SK-N-SH treated with all-trans-retinoic acid at 6 μM for 48 hours (cell line): ENCODE data around the gene FNDC3B.

Experiments used
- ARNTL ChIP-seq: fragments of 450-650 bp; formaldehyde crosslinking; IDR thresholded peaks from 2 replicates; pipeline ENCODE4 v1.5.0; 2020; ENCODE audit warnings: low read depth, mild to moderate bottlenecking, moderate library complexity, borderline replicate concordance
- BACH2 ChIP-seq: fragments of 250-450 bp; sonication (Bioruptor Pico); IDR thresholded peaks from 2 replicates; pipeline ENCODE4 v1.9.0; 2021; ENCODE audit warnings: mild to moderate bottlenecking, borderline replicate concordance
- ESRRG ChIP-seq: fragments of 250-450 bp; sonication (Bioruptor Pico); IDR thresholded peaks from 2 replicates; pipeline ENCODE4 v1.6.1; 2021; ENCODE audit warnings: mild to moderate bottlenecking
- PPARA ChIP-seq: fragments of 250-450 bp; sonication (Bioruptor Pico); IDR thresholded peaks from 2 replicates; pipeline ENCODE4 v1.5.0; 2020; ENCODE audit warnings: mild to moderate bottlenecking, borderline replicate concordance
- RARB ChIP-seq: fragments of 250-450 bp; sonication (Bioruptor Pico); IDR thresholded peaks from 2 replicates; pipeline ENCODE4 v1.8.0; 2021; ENCODE audit warnings: mild to moderate bottlenecking, moderate library complexity
- SNAI2 ChIP-seq: fragments of 250-450 bp; sonication (Bioruptor Pico); IDR thresholded peaks from 2 replicates; pipeline ENCODE4 v1.5.0; 2020; ENCODE audit warnings: mild to moderate bottlenecking, moderate library complexity
- TCF4 ChIP-seq: fragments of 250-450 bp; sonication (Bioruptor Pico); IDR thresholded peaks from 2 replicates; pipeline ENCODE4 v1.8.0; 2021; ENCODE audit warnings: mild to moderate bottlenecking, moderate library complexity, borderline replicate concordance
- ZNF70 ChIP-seq: fragments of 450-650 bp; formaldehyde crosslinking; IDR thresholded peaks from 2 replicates; pipeline ENCODE4 v1.5.0; 2020; ENCODE audit warnings: mild to moderate bottlenecking, moderate library complexity
- ZNF8 ChIP-seq: fragments of 450-650 bp; formaldehyde crosslinking; IDR thresholded peaks from 2 replicates; pipeline ENCODE4 v1.5.0; 2020; ENCODE audit warnings: mild to moderate bottlenecking, moderate library complexity
- TF ChIP-seq, protein P1 (sequence below): fragments of 250-450 bp; sonication (Bioruptor Pico); IDR thresholded peaks from 2 replicates; pipeline ENCODE4 v1.8.0; 2020; ENCODE audit warnings: mild to moderate bottlenecking, moderate library complexity, borderline replicate concordance
- TF ChIP-seq, protein P2 (sequence below): fragments of 250-450 bp; sonication (Bioruptor Pico); IDR thresholded peaks from 2 replicates; pipeline ENCODE4 v1.8.0; 2021; ENCODE audit warnings: low read depth, mild to moderate bottlenecking, moderate library complexity, borderline replicate concordance
- TF ChIP-seq, protein P3 (sequence below): fragments of 250-450 bp; sonication (Bioruptor Pico); IDR thresholded peaks from 2 replicates; pipeline ENCODE4 v1.5.0; 2020; ENCODE audit warnings: mild to moderate bottlenecking, moderate library complexity

DNA sequence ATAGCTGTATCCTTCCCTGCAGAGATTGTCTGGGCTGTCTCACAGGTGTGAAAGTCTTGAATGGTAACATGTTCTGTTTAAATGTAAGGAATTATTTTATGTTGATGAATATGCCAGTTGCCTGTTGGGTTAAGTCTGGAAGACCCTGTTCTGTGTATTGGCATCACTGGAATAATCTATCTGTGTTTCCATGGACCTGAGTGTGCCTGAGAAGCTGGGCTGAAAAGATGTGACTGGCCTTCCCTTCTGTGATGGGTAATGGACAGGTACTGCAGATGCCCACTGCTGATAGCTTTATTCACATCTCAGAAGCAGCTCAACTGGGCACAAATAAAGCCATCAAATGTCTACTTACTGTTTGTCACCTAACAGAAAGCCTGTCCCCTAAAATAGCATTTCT is 196.3 kb downstream of the FNDC3B start:
- no peak for TF ChIP-seq RARB (CRISPR knock-in tag)
- no peak for TF ChIP-seq ESRRG (CRISPR knock-in tag)
- TF ChIP-seq ZNF70, result no peak
- no peak for TF ChIP-seq TCF4 (CRISPR knock-in tag)
- TF ChIP-seq BACH2, result no peak
- TF ChIP-seq SNAI2 (CRISPR knock-in tag), result no peak
- TF ChIP-seq, protein P1, sequence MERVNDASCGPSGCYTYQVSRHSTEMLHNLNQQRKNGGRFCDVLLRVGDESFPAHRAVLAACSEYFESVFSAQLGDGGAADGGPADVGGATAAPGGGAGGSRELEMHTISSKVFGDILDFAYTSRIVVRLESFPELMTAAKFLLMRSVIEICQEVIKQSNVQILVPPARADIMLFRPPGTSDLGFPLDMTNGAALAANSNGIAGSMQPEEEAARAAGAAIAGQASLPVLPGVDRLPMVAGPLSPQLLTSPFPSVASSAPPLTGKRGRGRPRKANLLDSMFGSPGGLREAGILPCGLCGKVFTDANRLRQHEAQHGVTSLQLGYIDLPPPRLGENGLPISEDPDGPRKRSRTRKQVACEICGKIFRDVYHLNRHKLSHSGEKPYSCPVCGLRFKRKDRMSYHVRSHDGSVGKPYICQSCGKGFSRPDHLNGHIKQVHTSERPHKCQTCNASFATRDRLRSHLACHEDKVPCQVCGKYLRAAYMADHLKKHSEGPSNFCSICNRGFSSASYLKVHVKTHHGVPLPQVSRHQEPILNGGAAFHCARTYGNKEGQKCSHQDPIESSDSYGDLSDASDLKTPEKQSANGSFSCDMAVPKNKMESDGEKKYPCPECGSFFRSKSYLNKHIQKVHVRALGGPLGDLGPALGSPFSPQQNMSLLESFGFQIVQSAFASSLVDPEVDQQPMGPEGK, result no peak
- no peak for TF ChIP-seq ARNTL
- TF ChIP-seq ZNF8 (CRISPR knock-in tag), result no peak
- TF ChIP-seq, protein P2, sequence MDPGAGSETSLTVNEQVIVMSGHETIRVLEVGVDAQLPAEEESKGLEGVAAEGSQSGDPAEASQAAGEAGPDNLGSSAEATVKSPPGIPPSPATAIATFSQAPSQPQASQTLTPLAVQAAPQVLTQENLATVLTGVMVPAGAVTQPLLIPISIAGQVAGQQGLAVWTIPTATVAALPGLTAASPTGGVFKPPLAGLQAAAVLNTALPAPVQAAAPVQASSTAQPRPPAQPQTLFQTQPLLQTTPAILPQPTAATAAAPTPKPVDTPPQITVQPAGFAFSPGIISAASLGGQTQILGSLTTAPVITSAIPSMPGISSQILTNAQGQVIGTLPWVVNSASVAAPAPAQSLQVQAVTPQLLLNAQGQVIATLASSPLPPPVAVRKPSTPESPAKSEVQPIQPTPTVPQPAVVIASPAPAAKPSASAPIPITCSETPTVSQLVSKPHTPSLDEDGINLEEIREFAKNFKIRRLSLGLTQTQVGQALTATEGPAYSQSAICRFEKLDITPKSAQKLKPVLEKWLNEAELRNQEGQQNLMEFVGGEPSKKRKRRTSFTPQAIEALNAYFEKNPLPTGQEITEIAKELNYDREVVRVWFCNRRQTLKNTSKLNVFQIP (CRISPR knock-in tag), result no peak
- no peak for TF ChIP-seq PPARA (CRISPR knock-in tag)
- TF ChIP-seq, protein P3, sequence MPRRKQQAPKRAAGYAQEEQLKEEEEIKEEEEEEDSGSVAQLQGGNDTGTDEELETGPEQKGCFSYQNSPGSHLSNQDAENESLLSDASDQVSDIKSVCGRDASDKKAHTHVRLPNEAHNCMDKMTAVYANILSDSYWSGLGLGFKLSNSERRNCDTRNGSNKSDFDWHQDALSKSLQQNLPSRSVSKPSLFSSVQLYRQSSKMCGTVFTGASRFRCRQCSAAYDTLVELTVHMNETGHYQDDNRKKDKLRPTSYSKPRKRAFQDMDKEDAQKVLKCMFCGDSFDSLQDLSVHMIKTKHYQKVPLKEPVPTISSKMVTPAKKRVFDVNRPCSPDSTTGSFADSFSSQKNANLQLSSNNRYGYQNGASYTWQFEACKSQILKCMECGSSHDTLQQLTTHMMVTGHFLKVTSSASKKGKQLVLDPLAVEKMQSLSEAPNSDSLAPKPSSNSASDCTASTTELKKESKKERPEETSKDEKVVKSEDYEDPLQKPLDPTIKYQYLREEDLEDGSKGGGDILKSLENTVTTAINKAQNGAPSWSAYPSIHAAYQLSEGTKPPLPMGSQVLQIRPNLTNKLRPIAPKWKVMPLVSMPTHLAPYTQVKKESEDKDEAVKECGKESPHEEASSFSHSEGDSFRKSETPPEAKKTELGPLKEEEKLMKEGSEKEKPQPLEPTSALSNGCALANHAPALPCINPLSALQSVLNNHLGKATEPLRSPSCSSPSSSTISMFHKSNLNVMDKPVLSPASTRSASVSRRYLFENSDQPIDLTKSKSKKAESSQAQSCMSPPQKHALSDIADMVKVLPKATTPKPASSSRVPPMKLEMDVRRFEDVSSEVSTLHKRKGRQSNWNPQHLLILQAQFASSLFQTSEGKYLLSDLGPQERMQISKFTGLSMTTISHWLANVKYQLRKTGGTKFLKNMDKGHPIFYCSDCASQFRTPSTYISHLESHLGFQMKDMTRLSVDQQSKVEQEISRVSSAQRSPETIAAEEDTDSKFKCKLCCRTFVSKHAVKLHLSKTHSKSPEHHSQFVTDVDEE, result no peak
